K562 (cell line): ENCODE measurements around the gene AGAP3. TPM values are rescaled to one million over a fixed set of nuclear protein-coding genes. Genes with fewer than 3 reads are reported as not detected.

Experiments
- CBFA2T3 ChIP-seq: fragments of 450-650 bp; IDR thresholded peaks from 2 replicates; pipeline ENCODE4 v1.6.1; 2017
- CC2D1A ChIP-seq: fragments of 450-650 bp; IDR thresholded peaks from 2 replicates; pipeline ENCODE4 v1.6.1; 2017; ENCODE audit warnings: mild to moderate bottlenecking
- CREB5 ChIP-seq: fragments of 250-450 bp; sonication (Bioruptor Pico); IDR thresholded peaks from 2 replicates; pipeline ENCODE4 v1.5.0; 2020; ENCODE audit warnings: mild to moderate bottlenecking
- EP300 ChIP-seq: IDR thresholded peaks from 2 replicates; pipeline ENCODE4 v1.6.1; 2012; ENCODE audit warnings: low read length, improper control_type of control experiment
- JUN ChIP-seq, 2 experiments: sonication (generic) in 1 of 2; formaldehyde crosslinking in 1 of 2; IDR thresholded peaks; 2 replicates each; pipeline versions ENCODE4 v1.6.1 to v1.8.0; 2012 to 2022; ENCODE audit warnings: borderline replicate concordance in 2 of 2, mild to moderate bottlenecking in 2 of 2, improper control_type of control experiment in 1 of 2, low read depth in 1 of 2, low read length in 1 of 2, missing genetic modification reagents in 1 of 2
- MTA2 ChIP-seq: fragments of 450-650 bp; IDR thresholded peaks from 2 replicates; pipeline ENCODE4 v1.6.1; 2016; ENCODE audit warnings: low read depth
- MYNN ChIP-seq, 2 experiments: sonication (generic); formaldehyde crosslinking in 1 of 2; IDR thresholded peaks; 2 replicates each; pipeline versions ENCODE4 v1.5.0 to v1.6.1; 2016 to 2020; ENCODE audit warnings: antibody characterized with exemption in 1 of 2, missing genetic modification reagents in 1 of 2
- POLR2G ChIP-seq: fragments of 200-400 bp; formaldehyde crosslinking; IDR thresholded peaks from 2 replicates; pipeline ENCODE4 v1.6.1; 2017; ENCODE audit warnings: low read depth, mild to moderate bottlenecking, antibody characterized with exemption, low read length, moderate library complexity
- RB1 ChIP-seq: fragments of 450-650 bp; IDR thresholded peaks from 2 replicates; pipeline ENCODE4 v1.6.1; 2017; ENCODE audit warnings: low read depth, mild to moderate bottlenecking
- RBFOX2 ChIP-seq: fragments of 200-400 bp; formaldehyde crosslinking; IDR thresholded peaks from 2 replicates; pipeline ENCODE4 v1.6.1; 2017; ENCODE audit warnings: low read depth, mild to moderate bottlenecking, low read length, moderate library complexity
- SMAD3 ChIP-seq: fragments of 450-650 bp; formaldehyde crosslinking; conservative IDR thresholded peaks from 2 replicates; pipeline ENCODE4 v1.4.0; 2020; ENCODE audit warnings: mild to moderate bottlenecking
- SNIP1 ChIP-seq: fragments of 450-650 bp; IDR thresholded peaks from 2 replicates; pipeline ENCODE4 v1.7.1; 2017; ENCODE audit warnings: low read depth, mild to moderate bottlenecking
- TFAP4 ChIP-seq: sonication (generic); formaldehyde crosslinking; IDR thresholded peaks from 2 replicates; pipeline ENCODE4 v1.8.0; 2022; ENCODE audit warnings: missing genetic modification reagents, mild to moderate bottlenecking, moderate library complexity, borderline replicate concordance
- U2AF1 ChIP-seq: fragments of 200-400 bp; formaldehyde crosslinking; optimal IDR thresholded peaks from 2 replicates; pipeline ENCODE3; 2017; ENCODE audit warnings: mild to moderate bottlenecking, low read depth, low read length, moderate library complexity
- ZKSCAN1 ChIP-seq: fragments of 150-350 bp; IDR thresholded peaks from 2 replicates; pipeline ENCODE4 v1.6.1; 2016; ENCODE audit warnings: low read depth, low read length
- polyA plus RNA-seq, 8 experiments: library from polyadenylated mRNA; depleted of rRNA in 4 of 8; stranded (reverse) in 5 of 8; unstranded in 3 of 8; fragments of >200 nt; fragmentation: Nextera tagmentation in 2 of 8; fragmentation: Illumina TruSeq in 1 of 8; extraction: Ambion mirVana in 2 of 8; extraction: Trizol in 1 of 8; gene quantifications; 2 replicates each; pipeline versions ENCODE4 v1.2.1 to v1.2.3, GENCODE V29; 2011 to 2014; ENCODE audit warnings: inconsistent platforms in 1 of 8, missing spikeins in 1 of 8
- total RNA-seq, 7 experiments: library from RNA; depleted of rRNA in 6 of 7; stranded (reverse); fragments of >200 nt in 6 of 7; fragmentation: Illumina TruSeq in 2 of 7; extraction: Trizol in 2 of 7; gene quantifications; 2 replicates each; pipeline versions ENCODE4 v1.2.1 to v1.2.3, GENCODE V29; 2011 to 2021; ENCODE audit warnings: low replicate concordance in 1 of 7

The AGAP3 gene
- total and polyA plus RNA-seq, 9 of the 15 experiments (the other 6 are each of a cell fraction or from before 2014, with no cell fraction given): 3.4 to 208 (median 62.2) TPM

DNA sequence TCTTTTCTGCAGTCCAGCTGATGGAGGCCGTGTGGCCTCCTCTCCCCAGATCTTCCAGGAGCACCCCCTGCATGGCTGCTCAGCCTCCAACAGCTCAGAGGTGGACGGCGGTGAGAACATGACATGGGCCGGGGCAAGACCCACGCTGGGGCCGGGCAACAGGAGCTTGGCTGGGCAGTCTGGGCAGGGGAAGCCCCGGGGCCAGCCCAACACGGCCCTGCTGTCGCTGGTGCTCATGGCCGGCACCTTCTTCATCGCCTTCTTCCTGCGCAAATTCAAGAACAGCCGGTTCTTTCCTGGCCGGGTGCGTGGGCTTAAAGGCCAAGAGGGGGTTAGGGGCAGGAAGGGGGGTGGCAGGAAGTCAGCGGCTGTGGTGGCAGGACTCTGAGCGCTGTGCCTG lies 12.3 kb upstream of the AGAP3 start (continued):
- TF ChIP-seq TFAP4 (CRISPR knock-in tag) (peak; percentile 25; the same call in 1 of the 2 replicates), SMAD3 (CRISPR knock-in tag) (no peak), MTA2 (no peak), EP300 (no peak), CC2D1A (no peak), U2AF1 (no peak), ZKSCAN1 (no peak), MYNN (IDR thresholded peaks at IDR 0.05) (no peak), MYNN (CRISPR knock-in tag; IDR thresholded peaks at IDR 0.05) (no peak), CBFA2T3 (no peak), RB1 (no peak), CREB5 (no peak), SNIP1 (no peak), RBFOX2 (peak; percentile 44), JUN (IDR thresholded peaks at IDR 0.05; ENCODE audit: borderline replicate concordance, low read depth, low read length) (no peak), JUN (CRISPR knock-in tag; IDR thresholded peaks at IDR 0.05; ENCODE audit: borderline replicate concordance) (no peak), POLR2G (peak; percentile 60)
